Coronary artery (tissue), 2 donors: ENCODE results near the gene KCNIP3.

Experiments used
- DNase-seq: peaks from one replicate; pipeline ENCODE4 v3.0.0-alpha.2; 2017; ENCODE audit warnings: low spot score
- H3K27ac ChIP-seq, 2 donors: fragments of 200-600 bp; sonication (generic); one replicate each; pipeline ENCODE4 v1.5.1; 2016 to 2019
- H3K4me3 ChIP-seq: fragments of 200-600 bp; sonication (generic); 2 replicates; pipeline ENCODE4 v1.5.1; 2016; ENCODE audit warnings: mild to moderate bottlenecking, moderate library complexity
- CTCF ChIP-seq: fragments of 200-600 bp; sonication (generic); IDR thresholded peaks from one replicate; pipeline ENCODE4 v1.5.1; 2019; ENCODE audit warnings: antibody characterized with exemption

Gene KCNIP3

GRCh38 chr2:95296880-95297487, at the start of gene KCNIP3:
Gene KCNIP3, plus strand, starts transcription at chr2:95297347. Its CDS starts 92 bp downstream, at chr2:95297439.
- no peak for DNase-seq
- Histone ChIP-seq H3K27ac (no peak within 1 kb of the TSS), H3K4me3 (peak within 1 kb of the TSS; percentile 42)
- no peak for TF ChIP-seq CTCF

DNA sequence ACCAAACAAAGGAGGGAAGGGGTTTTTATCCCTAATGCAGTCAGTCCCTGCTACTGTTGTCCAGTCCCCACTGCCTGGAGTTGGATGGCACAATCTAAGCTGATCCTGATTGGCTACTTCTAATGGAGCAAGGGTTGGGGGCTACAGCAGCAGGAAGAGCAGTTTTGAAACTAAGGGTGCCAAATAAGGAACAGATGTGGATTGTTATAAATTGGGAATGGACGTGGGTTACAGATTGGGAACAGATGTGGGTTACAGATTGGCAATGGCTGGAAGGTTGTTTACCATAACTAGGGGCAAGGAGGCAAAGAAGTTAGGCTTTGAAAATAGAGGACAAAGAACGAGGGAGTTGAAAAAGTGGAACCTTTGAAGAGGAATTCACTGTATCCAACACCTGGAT, 38.9 kb upstream of the KCNIP3 start:
- H3K4me3 ChIP-seq, result no peak overlapping the region
- no peak overlapping the region for H3K27ac ChIP-seq
- DNase-seq, result no peak
- no peak for TF ChIP-seq CTCF

DNA sequence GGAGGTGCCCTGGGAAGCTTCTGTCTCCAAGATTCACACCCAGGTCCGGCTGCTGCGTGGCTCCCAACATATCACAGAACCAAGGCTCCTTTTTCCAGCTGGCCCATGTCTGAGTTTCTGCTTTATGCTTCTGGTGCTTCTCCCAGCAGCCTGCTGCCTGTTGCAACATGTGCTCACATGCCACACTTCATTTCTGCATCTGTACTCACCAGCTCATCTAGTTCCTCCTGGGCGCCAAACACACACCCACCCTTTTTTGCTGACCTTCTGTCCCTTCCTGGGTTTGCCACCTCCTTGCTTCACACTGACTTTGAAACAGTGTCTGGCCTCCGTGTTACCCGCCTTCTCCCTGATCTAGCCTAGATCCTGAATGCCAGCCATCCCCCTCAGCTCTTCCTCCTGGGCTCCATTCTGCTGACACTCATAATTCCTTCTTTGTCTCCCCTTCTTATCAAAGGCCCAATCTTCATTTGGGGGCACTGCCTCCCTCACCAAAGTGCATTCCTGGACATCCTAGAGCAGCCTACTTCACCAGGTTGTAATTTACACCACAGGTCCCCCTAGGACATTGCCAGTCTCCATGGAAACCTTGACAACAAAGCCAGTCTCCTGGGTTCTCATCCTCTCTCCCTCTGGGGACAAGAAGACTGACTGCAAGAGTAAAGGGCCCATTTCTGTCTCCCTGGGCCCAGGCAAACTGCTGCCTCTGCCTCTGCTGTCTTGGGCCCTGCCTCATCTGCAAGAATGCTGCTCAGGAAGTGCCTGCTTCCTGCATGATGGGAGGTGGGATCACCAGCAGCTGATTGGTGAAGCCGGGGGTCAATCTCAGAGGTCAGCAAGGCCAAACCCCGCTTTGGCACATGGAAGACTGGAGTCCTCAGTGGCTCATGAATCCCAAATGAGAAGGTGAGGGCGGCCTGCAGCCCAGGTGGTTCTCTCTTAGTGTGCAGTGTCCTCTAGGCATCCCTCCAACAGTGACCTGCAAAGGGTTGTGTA, 36.8 kb upstream of the KCNIP3 start:
- peak; percentile 53 for DNase-seq
- no peak for TF ChIP-seq CTCF
- Histone ChIP-seq H3K4me3 (no peak overlapping the region), H3K27ac (no peak overlapping the region)

GRCh38 chr2:95261602-95262001, 35.5 kb upstream of the KCNIP3 start:
- TF ChIP-seq CTCF, result no peak
- Histone ChIP-seq H3K27ac (no peak overlapping the region), H3K4me3 (no peak overlapping the region)
- DNase-seq, result no peak

DNA sequence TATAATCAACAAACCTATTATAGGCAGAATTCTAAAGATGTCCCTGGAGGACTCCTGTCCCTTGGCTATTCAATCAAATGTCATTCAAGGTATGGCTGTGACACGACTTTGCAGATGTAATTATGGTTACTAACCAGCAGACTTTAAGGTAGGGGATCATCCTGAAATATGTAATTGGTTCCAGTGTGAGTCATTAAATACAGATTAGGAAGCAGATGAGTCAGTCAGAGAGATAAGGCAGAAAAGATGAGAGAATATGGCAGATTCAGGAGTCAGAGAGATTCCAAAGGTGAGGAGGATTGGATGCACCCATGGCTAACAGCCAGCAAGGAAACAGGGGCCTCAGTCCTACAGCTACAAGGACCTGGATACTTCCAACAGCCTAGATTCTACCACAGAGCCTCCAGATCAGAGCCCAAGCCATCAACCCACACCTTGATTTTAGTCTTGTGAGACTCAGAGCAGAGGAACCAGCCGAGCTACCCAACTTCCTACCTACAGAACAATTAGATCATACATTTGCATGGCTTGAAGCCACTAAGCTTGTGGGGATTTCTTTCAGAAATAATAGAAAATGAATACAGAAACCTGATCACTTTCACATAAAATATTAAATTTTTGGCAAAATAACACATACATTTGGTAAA, 34.1 kb upstream of the KCNIP3 start:
- H3K4me3 ChIP-seq, result no peak overlapping the region
- no peak for TF ChIP-seq CTCF
- H3K27ac ChIP-seq, result no peak overlapping the region
- DNase-seq, result no peak

DNA sequence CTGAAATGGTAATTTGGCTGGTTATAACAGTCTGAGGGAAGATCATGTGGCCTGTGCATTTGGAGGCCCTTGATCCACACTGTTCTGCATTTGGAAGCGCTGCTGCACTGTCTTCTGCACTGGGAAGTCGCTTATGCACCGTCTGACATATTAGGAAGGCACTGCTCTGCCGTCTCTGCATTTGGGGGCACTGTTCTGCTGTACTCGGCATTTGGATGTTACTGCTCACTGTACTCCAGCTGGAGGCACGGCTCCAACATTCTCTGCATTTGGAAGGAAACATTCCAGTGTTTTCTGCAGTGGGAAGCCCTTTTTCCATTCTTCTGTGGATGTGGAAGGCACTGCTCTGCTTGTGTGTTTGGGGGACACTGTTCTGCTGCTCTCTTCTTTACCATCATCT, 32.5 kb upstream of the KCNIP3 start:
- Histone ChIP-seq H3K27ac (no peak overlapping the region), H3K4me3 (no peak overlapping the region)
- no peak for DNase-seq
- TF ChIP-seq CTCF, result no peak
